ENCODE results near the gene RXRA. TPM values are rescaled to one million over a fixed set of nuclear protein-coding genes. Genes with fewer than 3 reads are reported as not detected.

RXRA gene
- total and polyA plus RNA-seq, 2 donors (not counting 3 experiments of a cell fraction or from before 2014, with no cell fraction given): 15.4 to 37.4 TPM

DNA sequence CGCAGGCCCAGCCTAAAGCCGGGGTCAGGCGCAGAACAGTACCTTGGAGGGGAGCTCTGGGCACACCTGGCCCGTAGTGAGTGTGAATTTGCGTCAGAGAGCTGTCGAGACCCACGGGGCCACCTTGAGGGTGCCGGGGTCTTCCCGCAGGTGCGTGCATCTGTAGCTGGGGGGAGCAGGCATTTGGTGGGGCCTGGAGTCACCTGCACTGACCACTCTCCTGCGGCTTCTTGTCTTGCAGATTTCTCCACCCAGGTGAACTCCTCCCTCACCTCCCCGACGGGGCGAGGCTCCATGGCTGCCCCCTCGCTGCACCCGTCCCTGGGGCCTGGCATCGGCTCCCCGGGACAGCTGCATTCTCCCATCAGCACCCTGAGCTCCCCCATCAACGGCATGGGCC, 75.1 kb downstream of the RXRA start:
- H4K20me1 ChIP-seq (replicated peaks; ENCODE audit: control insufficient read depth, extremely low read depth, insufficient read depth, low read length): no peaks in the 10 kb centered on the region
- H3K4me3 ChIP-seq (replicated peaks in 1 of 3; ENCODE audit: insufficient read depth in 1 of 3, low read depth in 1 of 3, low read length in 3 of 3): no peak overlapping the region
- no peak overlapping the region for H3K4me2 ChIP-seq (ENCODE audit: insufficient read depth, low read length)
- no peaks in the 10 kb centered on the region for H3K9me3 ChIP-seq (replicated peaks; ENCODE audit: control insufficient read depth, insufficient read depth, low read length)
- TF ChIP-seq, protein P1, sequence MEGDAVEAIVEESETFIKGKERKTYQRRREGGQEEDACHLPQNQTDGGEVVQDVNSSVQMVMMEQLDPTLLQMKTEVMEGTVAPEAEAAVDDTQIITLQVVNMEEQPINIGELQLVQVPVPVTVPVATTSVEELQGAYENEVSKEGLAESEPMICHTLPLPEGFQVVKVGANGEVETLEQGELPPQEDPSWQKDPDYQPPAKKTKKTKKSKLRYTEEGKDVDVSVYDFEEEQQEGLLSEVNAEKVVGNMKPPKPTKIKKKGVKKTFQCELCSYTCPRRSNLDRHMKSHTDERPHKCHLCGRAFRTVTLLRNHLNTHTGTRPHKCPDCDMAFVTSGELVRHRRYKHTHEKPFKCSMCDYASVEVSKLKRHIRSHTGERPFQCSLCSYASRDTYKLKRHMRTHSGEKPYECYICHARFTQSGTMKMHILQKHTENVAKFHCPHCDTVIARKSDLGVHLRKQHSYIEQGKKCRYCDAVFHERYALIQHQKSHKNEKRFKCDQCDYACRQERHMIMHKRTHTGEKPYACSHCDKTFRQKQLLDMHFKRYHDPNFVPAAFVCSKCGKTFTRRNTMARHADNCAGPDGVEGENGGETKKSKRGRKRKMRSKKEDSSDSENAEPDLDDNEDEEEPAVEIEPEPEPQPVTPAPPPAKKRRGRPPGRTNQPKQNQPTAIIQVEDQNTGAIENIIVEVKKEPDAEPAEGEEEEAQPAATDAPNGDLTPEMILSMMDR (IDR thresholded peaks at IDR 0.05; ENCODE audit: extremely low read depth in 1 of 2, insufficient read depth in 1 of 2, low read depth in 1 of 2, low read length in 2 of 2): no peak
- TF ChIP-seq, protein P2, sequence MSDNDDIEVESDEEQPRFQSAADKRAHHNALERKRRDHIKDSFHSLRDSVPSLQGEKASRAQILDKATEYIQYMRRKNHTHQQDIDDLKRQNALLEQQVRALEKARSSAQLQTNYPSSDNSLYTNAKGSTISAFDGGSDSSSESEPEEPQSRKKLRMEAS (IDR thresholded peaks at IDR 0.05; ENCODE audit: insufficient read depth, insufficient read length): no peak
- TF ChIP-seq GATA2 (IDR thresholded peaks at IDR 0.05; ENCODE audit: insufficient read depth, insufficient read length, low read depth, low read length) (no peak), POLR2A (IDR thresholded peaks at IDR 0.05; ENCODE audit: low read depth, low read length) (no peak), MYC (IDR thresholded peaks at IDR 0.05; ENCODE audit: low read depth, low read length) (no peak), JUN (IDR thresholded peaks at IDR 0.05; ENCODE audit: borderline replicate concordance, insufficient read depth, insufficient read length, low read depth) (no peak), POLR2AphosphoS5 (IDR thresholded peaks at IDR 0.05; ENCODE audit: insufficient read depth, low read depth, low read length) (no peak)
- H3K27ac ChIP-seq (ENCODE audit: insufficient read depth, low read depth, low read length): no peak overlapping the region
- DNase-seq (ENCODE audit: low read depth, low spot score): no peak
- no peaks in the 10 kb centered on the region for H3K27me3 ChIP-seq (ENCODE audit: control insufficient read depth in 2 of 2, insufficient read depth in 2 of 2, low read length in 2 of 2)
- no TSS peak for BruUV-seq (replicated peaks)
- dilution Hi-C loops (cut with MboI; ENCODE audit: extremely low pct_ligation_motif_present, low sequenced_read_pairs): no loop called here
- intact Hi-C loops (cut with micrococcal nuclease): no loop called here
- peaks cover 6% of the 10 kb centered on the region for H3K79me2 ChIP-seq (ENCODE audit: control insufficient read depth, insufficient read depth, low read length)
- no peaks in the 10 kb centered on the region for H3K36me3 ChIP-seq (ENCODE audit: control insufficient read depth in 2 of 2, extremely low read depth in 1 of 2, insufficient read depth in 2 of 2, low read length in 2 of 2)
- no peak overlapping the region for H2AFZ ChIP-seq (ENCODE audit: low read depth, low read length)
- H3K4me1 ChIP-seq (ENCODE audit: control insufficient read depth, extremely low read depth, insufficient read depth, low read length): peaks cover 47% of the 10 kb centered on the region
- CTCF ChIA-PET: interaction anchor here (1.2 to 1.4 kb wide), 2 partner anchors 33 to 42 kb away, joined by 3 to 4 read pairs; no protein-coding TSS in a partner anchor
- FAIRE-seq: no peak
- H3K9ac ChIP-seq (replicated peaks; ENCODE audit: extremely low read depth, insufficient read depth, low read length): no peak overlapping the region
- H3K9me1 ChIP-seq (replicated peaks; ENCODE audit: control insufficient read depth, extremely low read depth, insufficient read depth, low read length): no peaks in the 10 kb centered on the region
- POLR2A ChIA-PET: no interaction called here

All from endothelial cell of umbilical vein (primary cell).